Pancreas (tissue), 10 donors: ENCODE results near the gene MAX. TPM values are rescaled to one million over a fixed set of nuclear protein-coding genes. Genes with fewer than 3 reads are reported as not detected.
A peak's percentile ranks its signal among the peaks of the same experiment; 100 is the strongest.

Experiments
- ATAC-seq, 4 donors: fragments of 200-7000 bp; cut with Tn5 transposase; one replicate each; pipeline versions ENCODE4 v1.8.0 to v1.9.1; 2020; ENCODE audit warnings: mild to moderate bottlenecking in 4 of 4, moderate library complexity in 4 of 4
- DNase-seq, 6 donors: peaks; one replicate each; pipeline ENCODE4 v3.0.0-alpha.2; 2020
- FAIRE-seq: peaks from 2 replicates; lab custom pipeline; 2012; peaks lifted over from hg19 to GRCh38; lab: Jason Lieb, UNC
- H3K27ac ChIP-seq, 4 donors: fragments of 200-600 bp; sonication (generic); 1 replicate in 3 of 4; 2 replicates in 1 of 4; pipeline versions ENCODE4 v1.5.0 to v1.8.0; 2020
- H3K27me3 ChIP-seq, 4 donors: fragments of 200-600 bp; one replicate each; pipeline ENCODE4 v1.8.0; 2021
- H3K36me3 ChIP-seq, 3 donors: fragments of 200-600 bp; sonication (generic) in 1 of 3; one replicate each; pipeline versions ENCODE4 v1.5.0 to v1.8.0; 2020 to 2021
- H3K4me1 ChIP-seq, 3 donors: fragments of 200-600 bp; one replicate each; pipeline ENCODE4 v1.8.0; 2021
- H3K4me3 ChIP-seq, 4 donors: fragments of 200-600 bp; sonication (generic) in 2 of 4; one replicate each; pipeline versions ENCODE4 v1.5.0 to v1.8.0; 2020 to 2021
- H3K9me3 ChIP-seq, 4 donors: fragments of 200-600 bp; one replicate each; pipeline ENCODE4 v1.8.0; 2021
- CTCF ChIP-seq, 4 donors: fragments of 200-600 bp; sonication (generic) in 3 of 4; IDR thresholded peaks; one replicate each; pipeline versions ENCODE4 v1.5.0 to v1.8.0; 2021; ENCODE audit warnings: antibody characterized with exemption in 4 of 4
- WGBS, 2 donors: extraction: QIAGEN DNeasy Blood & Tissue Kit; methylation state at CpG; one replicate each; pipeline ENCODE4 v1.1.7; 2013; 5-methylcytosine and 5-hydroxymethylcytosine counted together
- intact Hi-C, 3 donors: fragments of 100-400 bp; cut with DNase I; formaldehyde crosslinking; loops; one replicate each; pipeline versions ENCODE4 v1.11.1 to v1.14.2; 2022
- polyA plus RNA-seq, 2 donors: library from polyadenylated mRNA; stranded (reverse); fragments of 200-250 nt; gene quantifications; one replicate each; pipeline ENCODE4 v1.2.3, GENCODE V29; 2013
- total RNA-seq, 6 donors: library from RNA; stranded (reverse); fragmentation: NEBNext Ultra II Directional in 4 of 6; extraction: Animal tissue kit (Norgen Biotek cat#: 25700) in 4 of 6; gene quantifications; one replicate each; pipeline versions ENCODE4 v1.2.1 to v1.2.4, GENCODE V29; 2021 to 2023
- donor health status: healthy with polysubstance abuse.
- donor health status: DM: no; HTN: no; CAD: no; lungs with moderate emphysema.
- donor health status: DM: no; HTN: no; CAD: no.
- donor health status: control.
- donor health status: control.
- donor health status: Bipolar disorder and iron deficiency.
- donor health status: DM: yes; HTN: yes; CAD: no.
- donor health status: DM: no; HTN: no; CAD: no.
- donor health status: DM: no; HTN: no; CAD: no.
- donor health status: DM: yes; HTN: yes; CAD: no.

Gene MAX
- total and polyA plus RNA-seq, 8 donors = 19.7 to 48.9 (median 34.5) TPM

DNA sequence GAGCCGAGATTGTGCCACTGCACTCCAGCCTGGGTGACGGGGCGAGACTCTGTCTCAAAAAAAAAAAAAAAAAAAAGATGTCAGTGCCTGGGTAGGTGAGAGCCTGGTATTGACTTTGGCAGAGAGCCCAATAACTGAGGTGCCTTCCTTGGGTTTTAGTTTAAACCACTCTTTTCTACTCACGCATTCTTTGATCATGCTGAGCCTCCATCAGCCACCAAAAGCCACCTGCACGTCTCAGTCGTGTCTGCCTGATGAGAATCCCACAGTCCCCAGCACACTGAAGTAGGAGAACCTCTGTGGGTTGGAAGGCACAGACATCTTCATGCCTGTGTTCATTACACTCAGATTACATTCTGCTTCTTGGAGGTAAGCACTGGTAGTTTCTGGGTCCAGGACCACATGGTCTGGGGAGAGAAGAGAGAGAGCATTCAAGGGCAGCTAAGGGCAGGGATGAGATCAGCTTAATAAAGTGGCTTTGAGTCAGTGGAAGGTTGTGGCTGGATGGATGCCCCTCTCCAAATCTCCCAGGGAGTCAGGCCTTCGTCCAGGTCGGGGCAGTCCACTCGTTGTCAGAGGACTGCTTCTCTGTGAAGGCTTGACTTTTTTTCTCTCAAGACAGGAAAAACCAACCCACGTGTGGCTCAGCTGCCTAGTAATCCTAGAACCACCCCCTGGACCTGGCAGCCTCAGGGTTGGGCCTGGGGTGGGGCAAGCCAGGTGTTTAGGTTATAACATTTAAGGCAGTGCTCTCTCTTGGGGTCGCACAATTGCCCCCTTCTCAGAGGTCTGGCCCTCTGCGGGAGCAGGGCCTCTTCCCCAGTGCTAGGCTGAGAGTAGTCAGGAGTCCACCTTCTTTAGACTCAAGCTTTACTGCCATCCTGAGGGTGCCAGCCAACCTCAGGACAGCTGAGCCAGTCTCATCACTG is 32.6 kb upstream of the MAX start:
- DNase-seq (no peak), ATAC-seq (peak in 1 of 4 donors; percentile 12), FAIRE-seq (no peak)
- no peak overlapping the region for H3K27ac ChIP-seq
- no peak overlapping the region for H3K4me3 ChIP-seq
- no peak for TF ChIP-seq CTCF (IDR thresholded peaks at IDR 0.05)
- H3K27me3 ChIP-seq = no peaks in the 10 kb centered on the region
- intact Hi-C loops = no loop called here
- WGBS, 2 donors = 60 to 65% methylated on average over 12 of the region's 12 CpGs
- no peaks in the 10 kb centered on the region for H3K4me1 ChIP-seq
- H3K36me3 ChIP-seq = no peaks in the 10 kb centered on the region
- H3K9me3 ChIP-seq = no peaks in the 10 kb centered on the region

DNA sequence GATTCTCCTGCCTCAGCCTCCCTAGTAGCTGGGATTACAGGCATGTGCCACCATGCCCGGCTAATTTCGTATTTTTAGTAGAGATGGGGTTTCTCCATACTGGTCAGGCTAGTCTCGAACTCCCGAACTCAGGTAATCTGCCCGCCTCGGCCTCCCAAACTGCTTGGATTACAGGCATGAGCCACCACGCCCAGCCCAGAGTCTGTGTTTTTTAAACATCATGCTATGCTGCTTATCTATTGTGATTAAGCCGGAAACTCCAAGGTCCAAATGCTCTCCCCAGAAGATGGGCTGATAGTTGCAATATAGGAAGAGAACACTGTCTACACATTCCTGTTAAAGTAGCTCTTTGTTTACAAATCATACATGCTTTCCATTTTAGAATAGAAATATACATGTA is 30.5 kb upstream of the MAX start:
- H3K27me3 ChIP-seq = no peaks in the 10 kb centered on the region
- FAIRE-seq (no peak), ATAC-seq (no peak)

DNA sequence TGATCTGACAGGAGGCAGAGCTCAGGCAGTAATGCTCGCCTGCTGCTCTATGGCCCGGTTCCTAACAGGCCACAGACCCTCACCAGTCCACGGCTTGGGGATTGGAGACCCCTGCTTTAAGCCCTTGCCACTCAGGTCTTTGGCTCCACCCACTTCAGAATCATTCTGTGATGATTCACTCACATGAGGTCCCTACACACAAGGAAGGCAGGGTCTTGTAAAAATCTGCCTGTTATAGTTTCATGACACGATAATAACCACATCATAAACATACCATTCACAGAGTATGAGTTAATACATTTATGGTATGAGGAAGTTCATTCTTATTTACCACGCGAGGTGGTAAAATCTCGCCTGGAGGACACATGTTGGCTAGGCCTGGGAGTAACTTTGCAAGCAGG is 29.0 kb upstream of the MAX start:
- FAIRE-seq (peak; percentile 49), DNase-seq (no peak), ATAC-seq (no peak)
- TF ChIP-seq CTCF (IDR thresholded peaks at IDR 0.05) = no peak
- no peaks in the 10 kb centered on the region for H3K9me3 ChIP-seq
- H3K4me3 ChIP-seq = no peak overlapping the region
- no peaks in the 10 kb centered on the region for H3K36me3 ChIP-seq
- no peaks in the 10 kb centered on the region for H3K27me3 ChIP-seq
- no peaks in the 10 kb centered on the region for H3K4me1 ChIP-seq
- intact Hi-C loops = no loop called here
- 68 to 79% methylated on average over 7 of the region's 7 CpGs for WGBS, 2 donors
- H3K27ac ChIP-seq = no peak overlapping the region

More for the DNA sequence above, 30.5 kb upstream of the MAX start:
- no peak overlapping the region for H3K4me3 ChIP-seq
- TF ChIP-seq CTCF (IDR thresholded peaks at IDR 0.05) = no peak
- no peaks in the 10 kb centered on the region for H3K4me1 ChIP-seq
- intact Hi-C loops = no loop called here
- H3K27ac ChIP-seq = no peak overlapping the region
- no peak for DNase-seq
- WGBS, 2 donors = 85 to 96% methylated on average over 8 of the region's 8 CpGs
- H3K36me3 ChIP-seq = no peaks in the 10 kb centered on the region
- H3K9me3 ChIP-seq = no peaks in the 10 kb centered on the region

DNA sequence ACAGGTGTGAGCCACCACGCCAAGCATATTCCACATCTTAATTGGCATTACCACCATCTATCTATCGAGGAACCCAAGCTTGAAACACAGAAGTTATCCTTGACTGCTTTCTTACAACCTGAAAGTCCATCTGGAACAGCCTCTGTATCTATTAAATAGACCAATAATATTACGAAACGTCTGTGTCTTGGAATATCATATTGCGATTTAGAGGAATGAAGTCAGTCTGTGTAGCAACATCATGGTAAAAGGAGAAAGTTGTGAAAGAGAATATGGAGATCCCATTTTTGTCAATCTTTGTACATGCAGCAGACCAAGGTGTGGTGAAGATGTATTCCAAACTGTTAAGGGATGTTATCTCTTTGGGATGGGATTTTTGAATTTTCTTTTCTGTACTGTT is 25.8 kb upstream of the MAX start:
- DNase-seq (no peak), ATAC-seq (no peak), FAIRE-seq (no peak)
- H3K36me3 ChIP-seq = no peaks in the 10 kb centered on the region
- H3K27me3 ChIP-seq = no peaks in the 10 kb centered on the region
- no peaks in the 10 kb centered on the region for H3K4me1 ChIP-seq
- intact Hi-C loops = no loop called here
- no peak overlapping the region for H3K27ac ChIP-seq
- H3K4me3 ChIP-seq = no peak overlapping the region
- no peak for TF ChIP-seq CTCF (IDR thresholded peaks at IDR 0.05)
- 73 to 79% methylated on average over 5 of the region's 5 CpGs for WGBS, 2 donors
- no peaks in the 10 kb centered on the region for H3K9me3 ChIP-seq
